Muscle layer of colon (tissue), 2 donors: ENCODE data around the gene RASA2.

Experiments
- H3K27ac ChIP-seq: one replicate; pipeline ENCODE4 v1.7.0; 2013; ENCODE audit warnings: low read depth, mild to moderate bottlenecking, low read length, moderate library complexity
- H3K27me3 ChIP-seq, 2 donors: one replicate each; pipeline ENCODE4 v1.7.0; 2013; ENCODE audit warnings: low read length in 2 of 2, mild to moderate bottlenecking in 2 of 2; ENCODE audit not compliant: insufficient read depth in 2 of 2, control insufficient read depth in 1 of 2
- H3K36me3 ChIP-seq: one replicate; pipeline ENCODE4 v1.7.0; 2013; ENCODE audit warnings: mild to moderate bottlenecking, low read length; ENCODE audit not compliant: insufficient read depth
- H3K4me1 ChIP-seq: one replicate; pipeline ENCODE4 v1.7.0; 2013; ENCODE audit warnings: mild to moderate bottlenecking, low read length; ENCODE audit not compliant: insufficient read depth
- H3K4me3 ChIP-seq, 2 donors: one replicate each; pipeline ENCODE4 v1.7.0; 2013; ENCODE audit warnings: low read length in 2 of 2, low read depth in 1 of 2, mild to moderate bottlenecking in 1 of 2, moderate library complexity in 1 of 2
- H3K9ac ChIP-seq: one replicate; pipeline ENCODE4 v1.7.0; 2013; ENCODE audit warnings: low read length
- H3K9me3 ChIP-seq: one replicate; pipeline ENCODE4 v1.7.0; 2013; ENCODE audit warnings: mild to moderate bottlenecking, low read length
- donor health status: abdominal sarcoma.
- donor health status: Adenocarcinoma of cecum.

The RASA2 gene, protein sequence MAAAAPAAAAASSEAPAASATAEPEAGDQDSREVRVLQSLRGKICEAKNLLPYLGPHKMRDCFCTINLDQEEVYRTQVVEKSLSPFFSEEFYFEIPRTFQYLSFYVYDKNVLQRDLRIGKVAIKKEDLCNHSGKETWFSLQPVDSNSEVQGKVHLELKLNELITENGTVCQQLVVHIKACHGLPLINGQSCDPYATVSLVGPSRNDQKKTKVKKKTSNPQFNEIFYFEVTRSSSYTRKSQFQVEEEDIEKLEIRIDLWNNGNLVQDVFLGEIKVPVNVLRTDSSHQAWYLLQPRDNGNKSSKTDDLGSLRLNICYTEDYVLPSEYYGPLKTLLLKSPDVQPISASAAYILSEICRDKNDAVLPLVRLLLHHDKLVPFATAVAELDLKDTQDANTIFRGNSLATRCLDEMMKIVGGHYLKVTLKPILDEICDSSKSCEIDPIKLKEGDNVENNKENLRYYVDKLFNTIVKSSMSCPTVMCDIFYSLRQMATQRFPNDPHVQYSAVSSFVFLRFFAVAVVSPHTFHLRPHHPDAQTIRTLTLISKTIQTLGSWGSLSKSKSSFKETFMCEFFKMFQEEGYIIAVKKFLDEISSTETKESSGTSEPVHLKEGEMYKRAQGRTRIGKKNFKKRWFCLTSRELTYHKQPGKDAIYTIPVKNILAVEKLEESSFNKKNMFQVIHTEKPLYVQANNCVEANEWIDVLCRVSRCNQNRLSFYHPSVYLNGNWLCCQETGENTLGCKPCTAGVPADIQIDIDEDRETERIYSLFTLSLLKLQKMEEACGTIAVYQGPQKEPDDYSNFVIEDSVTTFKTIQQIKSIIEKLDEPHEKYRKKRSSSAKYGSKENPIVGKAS

DNA sequence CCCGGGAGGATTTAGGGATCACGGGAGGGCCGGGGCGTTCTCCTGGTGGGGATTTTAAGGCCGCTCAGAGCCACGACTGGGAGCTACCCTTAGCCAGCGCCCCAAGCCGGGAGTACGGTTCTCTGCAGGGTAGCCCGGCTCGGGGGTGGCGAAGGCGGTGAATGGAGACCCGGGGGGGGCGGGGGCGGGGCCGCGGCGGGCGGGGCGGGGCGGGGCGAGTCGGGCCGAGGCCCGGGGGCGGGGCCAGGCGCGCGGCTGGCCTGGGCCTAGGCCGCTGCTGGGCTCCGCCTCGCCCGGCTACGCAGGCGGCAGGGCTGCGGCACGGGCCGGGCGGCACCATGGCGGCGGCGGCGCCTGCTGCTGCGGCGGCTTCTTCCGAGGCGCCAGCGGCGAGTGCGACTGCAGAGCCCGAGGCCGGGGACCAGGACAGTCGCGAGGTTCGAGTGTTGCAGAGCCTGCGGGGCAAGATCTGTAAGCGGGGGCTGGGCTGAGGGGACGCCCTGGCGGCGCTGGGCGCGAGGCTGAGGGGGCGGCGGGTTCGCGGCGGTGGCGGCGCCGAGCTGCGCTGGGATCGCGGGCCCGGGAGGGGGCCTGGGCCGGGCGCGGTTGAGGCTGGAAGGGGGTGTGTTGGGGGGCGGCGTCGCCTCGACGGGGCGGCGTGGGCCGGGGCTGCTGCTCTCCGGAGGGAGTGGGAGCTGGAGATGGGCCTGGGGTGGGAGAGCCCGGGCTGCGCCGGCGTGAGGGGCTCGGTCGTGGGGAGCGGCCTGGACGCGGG lies at the start of gene RASA2:
Gene RASA2 (plus strand): TSS at position 282 of the 775 bp plus-strand sequence. CDS start 57 bp downstream, at position 339.
- Histone ChIP-seq H3K36me3 (no peaks in the 10 kb centered on the region), H3K4me1 (peaks cover 21% of the 10 kb centered on the region)

DNA sequence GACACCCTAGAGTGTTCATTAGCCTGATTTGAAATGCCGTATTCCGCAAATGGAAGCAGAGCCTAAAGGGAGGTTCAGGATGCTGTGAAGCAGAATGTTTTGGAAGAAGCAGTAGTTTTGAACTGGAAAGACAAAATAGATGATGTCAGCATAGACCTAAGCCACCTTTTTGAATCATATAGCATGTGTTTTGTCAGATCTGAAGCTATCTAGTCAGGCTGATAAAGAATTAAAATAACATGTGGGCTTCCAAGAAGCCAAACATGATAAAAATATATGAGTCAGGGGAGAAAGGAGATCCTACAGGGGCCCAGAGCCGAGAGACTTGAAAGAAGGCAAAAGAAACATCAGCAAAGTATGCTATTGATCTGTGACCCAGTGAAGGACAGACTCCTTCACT lies 47.2 kb upstream of the RASA2 start:
- H3K4me1 ChIP-seq, result peaks cover 68% of the 10 kb centered on the region
- no peak overlapping the region for H3K9ac ChIP-seq
- no peak overlapping the region for H3K4me3 ChIP-seq
- peak overlapping the region; percentile 61 for H3K27ac ChIP-seq
- H3K36me3 ChIP-seq, result peaks cover 28% of the 10 kb centered on the region
- H3K27me3 ChIP-seq, result no peaks in the 10 kb centered on the region
- no peaks in the 10 kb centered on the region for H3K9me3 ChIP-seq

More for the DNA sequence above, at the start of gene RASA2:
- no peaks in the 10 kb centered on the region for H3K9me3 ChIP-seq
- peak within 1 kb of the TSS; percentile 74 to 87 for H3K4me3 ChIP-seq
- peak within 1 kb of the TSS; percentile 54 for H3K9ac ChIP-seq
- no peaks in the 10 kb centered on the region for H3K27me3 ChIP-seq
- peak within 1 kb of the TSS; percentile 87 for H3K27ac ChIP-seq

DNA sequence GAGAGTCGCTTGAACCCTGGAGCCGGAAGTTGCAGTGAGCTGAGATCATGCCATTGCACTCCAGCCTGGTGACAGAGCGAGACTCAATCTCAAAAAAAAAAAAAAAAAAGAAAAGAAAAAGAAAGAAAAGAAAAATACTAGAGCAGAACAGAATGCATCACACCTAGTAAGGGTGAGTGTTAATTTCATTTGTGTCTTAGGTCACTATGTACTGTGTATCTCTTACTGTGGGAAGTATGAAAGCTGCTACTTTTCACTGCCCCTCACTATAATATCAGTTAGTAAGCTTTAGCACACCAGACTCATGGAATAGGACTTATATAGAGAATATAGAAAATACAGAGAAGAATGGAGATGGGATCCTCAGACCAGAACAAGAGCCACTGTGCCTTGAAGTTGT lies 45.9 kb upstream of the RASA2 start:
- Histone ChIP-seq H3K36me3 (peaks cover 42% of the 10 kb centered on the region), H3K27ac (peak overlapping the region; percentile 86), H3K9me3 (no peaks in the 10 kb centered on the region), H3K4me3 (no peak overlapping the region), H3K27me3 (no peaks in the 10 kb centered on the region), H3K4me1 (peaks cover 72% of the 10 kb centered on the region), H3K9ac (no peak overlapping the region)

DNA sequence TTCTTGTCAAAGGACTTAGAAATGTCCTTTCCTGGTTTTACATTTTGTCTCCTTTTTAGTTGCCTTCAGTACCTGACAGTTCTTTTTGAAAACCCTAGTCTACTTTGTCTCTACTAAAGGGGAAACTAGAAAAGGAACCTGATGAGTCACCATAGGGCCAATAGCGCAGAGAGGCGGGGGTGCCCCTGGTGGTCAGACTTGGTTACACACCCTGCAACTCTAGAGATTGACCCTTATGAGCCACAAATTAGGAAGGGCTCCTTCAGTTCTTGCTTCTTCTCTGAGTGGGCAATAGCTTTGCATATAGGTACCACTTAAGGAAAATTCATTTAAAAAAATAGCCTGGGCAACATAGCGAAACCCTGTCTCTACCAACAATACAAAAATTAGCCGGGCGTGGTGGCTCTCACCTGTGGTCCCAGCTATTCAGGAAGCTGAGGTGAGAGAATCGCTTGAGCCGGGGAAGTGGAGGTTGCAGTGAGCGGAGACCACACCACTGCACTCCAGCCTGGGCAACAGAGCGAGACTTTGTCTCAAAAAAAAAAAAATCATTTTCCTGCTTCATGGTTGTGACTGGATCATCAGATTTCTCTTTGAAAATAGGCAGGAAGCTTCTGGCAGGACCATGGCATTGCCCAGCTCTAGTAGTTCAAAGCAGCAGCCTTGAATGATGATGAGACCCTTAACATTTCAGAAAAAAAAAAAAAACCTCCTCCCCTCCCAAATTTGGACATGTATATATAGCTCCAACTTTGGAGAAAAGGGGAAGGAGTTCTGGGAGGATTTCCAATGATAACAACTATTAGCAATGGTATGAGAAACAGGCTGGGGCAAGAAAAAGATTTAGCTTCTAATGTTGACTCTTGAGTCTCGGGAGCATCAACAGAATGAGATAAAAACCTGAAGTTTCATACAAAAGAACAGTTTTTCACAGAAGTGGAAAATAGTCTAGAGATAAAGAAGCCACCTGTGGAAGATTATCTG lies 45.2 kb upstream of the RASA2 start:
- Histone ChIP-seq H3K27me3 (no peaks in the 10 kb centered on the region), H3K9me3 (no peaks in the 10 kb centered on the region), H3K27ac (peak overlapping the region; percentile 86), H3K9ac (no peak overlapping the region), H3K36me3 (peaks cover 47% of the 10 kb centered on the region), H3K4me3 (peak overlapping the region in 1 of 2 donors; percentile 8), H3K4me1 (peaks cover 67% of the 10 kb centered on the region)

DNA sequence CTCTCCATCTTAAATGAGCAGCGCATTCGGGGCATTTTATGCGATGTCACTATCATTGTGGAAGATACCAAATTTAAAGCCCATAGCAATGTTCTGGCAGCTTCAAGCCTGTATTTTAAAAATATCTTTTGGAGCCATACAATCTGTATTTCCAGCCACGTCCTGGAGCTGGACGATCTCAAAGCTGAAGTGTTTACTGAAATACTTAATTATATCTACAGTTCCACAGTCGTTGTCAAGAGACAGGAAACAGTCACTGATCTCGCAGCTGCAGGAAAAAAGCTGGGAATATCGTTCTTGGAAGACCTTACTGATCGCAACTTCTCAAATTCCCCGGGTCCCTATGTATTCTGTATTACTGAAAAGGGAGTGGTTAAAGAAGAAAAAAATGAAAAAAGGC lies 44.4 kb upstream of the RASA2 start:
- Histone ChIP-seq H3K9ac (no peak overlapping the region), H3K4me3 (peak overlapping the region in 1 of 2 donors; percentile 8), H3K27ac (peak overlapping the region; percentile 86), H3K27me3 (no peaks in the 10 kb centered on the region), H3K4me1 (peaks cover 59% of the 10 kb centered on the region), H3K36me3 (peaks cover 55% of the 10 kb centered on the region), H3K9me3 (no peaks in the 10 kb centered on the region)

DNA sequence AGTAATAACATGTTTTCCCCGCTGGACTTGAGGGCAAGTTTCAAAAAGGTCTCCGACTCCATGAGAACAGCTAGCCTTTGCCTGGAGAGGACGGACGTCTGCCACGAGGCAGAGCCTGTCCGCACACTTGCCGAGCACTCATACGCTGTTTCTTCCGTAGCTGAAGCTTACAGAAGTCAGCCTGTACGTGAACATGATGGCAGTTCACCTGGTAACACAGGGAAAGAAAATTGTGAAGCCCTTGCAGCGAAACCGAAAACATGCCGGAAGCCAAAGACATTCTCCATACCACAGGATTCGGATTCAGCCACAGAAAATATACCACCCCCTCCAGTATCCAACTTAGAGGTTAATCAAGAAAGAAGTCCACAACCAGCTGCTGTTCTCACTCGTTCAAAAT lies 43.9 kb upstream of the RASA2 start:
- Histone ChIP-seq H3K4me1 (peaks cover 57% of the 10 kb centered on the region), H3K4me3 (peak overlapping the region in 1 of 2 donors; percentile 8), H3K27ac (peak overlapping the region; percentile 86), H3K36me3 (peaks cover 58% of the 10 kb centered on the region), H3K9me3 (no peaks in the 10 kb centered on the region), H3K27me3 (no peaks in the 10 kb centered on the region), H3K9ac (no peak overlapping the region)

DNA sequence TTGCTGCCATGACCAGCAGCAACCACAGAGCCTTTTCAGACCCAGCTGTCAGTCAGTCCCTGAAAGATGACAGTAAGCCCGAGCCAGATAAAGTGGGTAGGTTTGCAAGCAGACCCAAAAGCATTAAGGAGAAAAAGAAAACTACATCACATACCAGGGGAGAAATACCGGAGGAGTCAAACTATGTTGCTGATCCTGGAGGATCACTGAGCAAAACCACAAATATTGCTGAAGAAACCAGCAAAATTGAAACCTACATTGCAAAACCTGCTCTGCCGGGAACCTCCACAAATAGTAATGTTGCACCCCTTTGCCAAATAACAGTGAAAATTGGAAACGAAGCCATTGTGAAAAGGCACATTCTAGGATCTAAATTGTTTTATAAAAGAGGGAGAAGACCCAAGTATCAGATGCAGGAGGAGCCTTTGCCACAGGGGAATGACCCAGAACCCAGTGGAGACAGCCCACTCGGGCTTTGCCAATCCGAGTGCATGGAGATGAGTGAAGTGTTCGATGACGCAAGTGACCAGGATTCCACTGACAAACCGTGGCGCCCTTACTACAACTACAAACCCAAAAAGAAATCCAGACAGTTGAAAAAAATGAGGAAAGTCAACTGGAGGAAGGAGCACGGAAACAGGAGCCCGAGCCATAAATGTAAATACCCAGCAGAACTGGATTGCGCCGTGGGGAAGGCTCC lies 42.1 kb upstream of the RASA2 start:
- H3K27me3 ChIP-seq, result no peaks in the 10 kb centered on the region
- peaks cover 49% of the 10 kb centered on the region for H3K36me3 ChIP-seq
- no peaks in the 10 kb centered on the region for H3K9me3 ChIP-seq
- H3K4me1 ChIP-seq, result peaks cover 65% of the 10 kb centered on the region
- H3K4me3 ChIP-seq, result no peak overlapping the region
- no peak overlapping the region for H3K27ac ChIP-seq
- no peak overlapping the region for H3K9ac ChIP-seq

DNA sequence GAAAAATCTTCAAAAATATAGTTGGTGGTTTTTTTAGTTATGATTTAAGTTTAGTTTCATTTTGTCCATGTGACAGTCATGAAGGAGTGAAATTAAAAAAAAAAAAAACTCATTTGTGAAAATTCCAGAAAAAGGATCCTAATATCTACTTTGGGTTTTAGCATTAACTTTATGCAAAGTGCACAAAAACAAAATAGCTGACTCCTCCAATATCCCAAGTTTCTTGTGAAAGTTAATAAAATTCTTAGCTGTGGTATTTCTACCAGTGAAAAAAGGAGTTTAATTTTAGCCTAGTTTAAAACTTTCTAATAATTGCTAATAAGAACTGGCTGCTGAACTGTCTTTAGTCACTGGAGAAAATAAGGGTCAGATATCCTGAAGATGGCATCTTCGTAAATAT lies 40.8 kb upstream of the RASA2 start:
- peaks cover 49% of the 10 kb centered on the region for H3K36me3 ChIP-seq

DNA sequence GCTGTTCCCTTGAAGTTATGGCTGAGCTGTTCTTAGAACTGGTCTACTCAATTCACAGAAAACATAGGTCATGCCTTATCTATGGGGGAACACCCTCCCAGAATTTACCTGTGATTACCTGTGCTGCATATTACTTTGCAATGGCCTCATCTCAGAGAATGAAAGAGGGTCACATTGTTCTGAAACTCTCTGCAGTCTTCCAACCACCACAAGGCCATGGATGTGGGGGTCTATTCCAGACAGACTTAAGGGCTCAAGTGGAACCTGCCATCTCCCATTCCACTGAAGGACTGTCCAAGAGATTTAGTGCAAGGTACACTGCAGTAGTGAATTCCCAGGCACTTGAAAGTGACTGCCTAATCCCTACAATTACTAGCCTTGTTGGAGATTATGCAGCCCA lies 40.1 kb upstream of the RASA2 start:
- Histone ChIP-seq H3K4me3 (no peak overlapping the region), H3K27ac (no peak overlapping the region), H3K9me3 (no peaks in the 10 kb centered on the region), H3K4me1 (peaks cover 54% of the 10 kb centered on the region), H3K27me3 (no peaks in the 10 kb centered on the region), H3K36me3 (peaks cover 49% of the 10 kb centered on the region), H3K9ac (no peak overlapping the region)

More for the DNA sequence above, 40.8 kb upstream of the RASA2 start:
- Histone ChIP-seq H3K27ac (no peak overlapping the region), H3K27me3 (no peaks in the 10 kb centered on the region), H3K4me3 (no peak overlapping the region), H3K4me1 (peaks cover 59% of the 10 kb centered on the region), H3K9ac (no peak overlapping the region), H3K9me3 (no peaks in the 10 kb centered on the region)

DNA sequence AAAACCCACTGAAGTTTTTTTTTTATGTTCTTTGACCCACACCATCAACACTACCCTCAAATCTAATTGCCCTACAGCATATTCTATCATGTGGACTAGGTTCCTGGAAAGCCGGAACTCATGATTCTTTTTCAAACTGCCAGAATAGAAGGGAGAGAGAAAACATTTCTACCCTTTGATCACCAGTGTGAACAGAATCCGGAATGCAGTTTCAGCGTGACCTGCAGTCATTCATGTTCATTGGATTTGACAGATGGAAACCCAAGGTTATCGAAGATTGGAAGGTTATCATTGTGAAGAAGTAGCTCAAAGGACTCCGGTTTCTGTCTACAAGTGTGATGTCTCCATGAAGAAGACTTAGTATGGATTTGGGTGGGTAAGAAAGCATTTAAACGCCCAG lies 39.4 kb upstream of the RASA2 start:
- Histone ChIP-seq H3K9me3 (no peaks in the 10 kb centered on the region), H3K36me3 (peaks cover 49% of the 10 kb centered on the region), H3K27me3 (no peaks in the 10 kb centered on the region), H3K9ac (no peak overlapping the region), H3K4me1 (peaks cover 54% of the 10 kb centered on the region), H3K4me3 (no peak overlapping the region), H3K27ac (no peak overlapping the region)
